HG02571 (cell line): ENCODE data around the gene PODXL2.

Source experiments
- ATAC-seq: cut with Tn5 transposase; IDR thresholded peaks from one replicate; pipeline ENCODE4 v1.9.1; 2021; ENCODE audit warnings: mild to moderate bottlenecking, moderate library complexity; ENCODE audit not compliant: unreplicated experiment

The PODXL2 gene

DNA sequence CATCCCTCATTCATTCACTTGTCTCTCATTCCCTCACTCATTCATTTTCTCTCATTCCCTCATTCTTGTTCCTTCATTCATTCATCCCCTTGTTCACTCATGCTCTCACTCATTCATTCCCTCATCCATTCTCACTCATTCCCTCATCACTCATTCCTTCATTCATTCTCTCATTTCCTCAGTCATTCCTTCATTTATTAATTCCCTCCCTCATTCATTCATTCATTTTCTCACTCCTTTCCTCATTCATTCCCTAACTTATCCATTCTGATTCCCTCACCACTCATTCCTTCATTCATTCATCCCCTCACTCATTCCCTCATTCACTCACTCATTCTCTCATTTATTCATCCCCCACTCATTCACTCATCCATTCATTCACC lies 57.5 kb downstream of the PODXL2 start:
- no peak for ATAC-seq

DNA sequence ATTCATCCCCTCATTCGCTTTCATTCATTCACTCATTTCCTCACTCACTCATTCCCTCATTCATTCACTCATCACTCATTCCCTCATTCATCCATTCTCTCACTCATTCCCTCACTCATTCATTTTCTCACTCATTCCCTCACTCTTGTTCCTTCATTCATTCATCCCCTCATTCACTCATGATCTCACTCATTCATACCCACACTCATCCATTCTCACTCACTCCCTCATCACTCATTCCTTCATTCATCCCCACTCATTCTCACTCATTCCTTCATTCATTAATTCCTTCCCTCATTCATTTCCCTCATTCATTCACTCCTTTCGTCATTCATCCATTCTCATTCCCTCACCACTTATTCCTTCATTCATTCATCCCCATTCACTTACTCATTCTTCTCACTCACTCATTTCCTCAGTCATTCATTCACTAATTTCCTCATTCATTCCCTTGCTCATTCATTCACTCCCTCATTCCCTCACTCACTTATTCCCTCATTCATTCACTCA lies 58.3 kb downstream of the PODXL2 start:
- no peak for ATAC-seq

DNA sequence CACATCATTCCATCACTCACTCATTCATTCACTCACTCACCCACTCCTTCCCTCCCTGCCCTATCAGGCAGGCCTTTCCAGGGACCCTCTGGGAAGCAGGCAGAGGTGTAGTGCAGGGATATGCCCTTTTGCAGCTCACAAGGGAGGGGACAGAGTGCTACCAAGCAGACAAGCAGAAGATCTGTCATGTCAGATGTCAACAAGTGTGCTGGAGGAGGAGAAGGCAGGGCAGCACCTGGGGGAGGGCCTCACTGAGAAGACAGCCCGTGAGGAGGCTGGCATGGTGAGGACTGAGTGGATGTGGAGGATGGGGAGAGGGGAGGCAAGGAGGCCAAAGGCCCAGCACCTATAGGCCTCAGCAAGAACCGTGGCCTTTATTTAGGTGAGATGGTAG lies 59.0 kb downstream of the PODXL2 start:
- ATAC-seq, result no peak

DNA sequence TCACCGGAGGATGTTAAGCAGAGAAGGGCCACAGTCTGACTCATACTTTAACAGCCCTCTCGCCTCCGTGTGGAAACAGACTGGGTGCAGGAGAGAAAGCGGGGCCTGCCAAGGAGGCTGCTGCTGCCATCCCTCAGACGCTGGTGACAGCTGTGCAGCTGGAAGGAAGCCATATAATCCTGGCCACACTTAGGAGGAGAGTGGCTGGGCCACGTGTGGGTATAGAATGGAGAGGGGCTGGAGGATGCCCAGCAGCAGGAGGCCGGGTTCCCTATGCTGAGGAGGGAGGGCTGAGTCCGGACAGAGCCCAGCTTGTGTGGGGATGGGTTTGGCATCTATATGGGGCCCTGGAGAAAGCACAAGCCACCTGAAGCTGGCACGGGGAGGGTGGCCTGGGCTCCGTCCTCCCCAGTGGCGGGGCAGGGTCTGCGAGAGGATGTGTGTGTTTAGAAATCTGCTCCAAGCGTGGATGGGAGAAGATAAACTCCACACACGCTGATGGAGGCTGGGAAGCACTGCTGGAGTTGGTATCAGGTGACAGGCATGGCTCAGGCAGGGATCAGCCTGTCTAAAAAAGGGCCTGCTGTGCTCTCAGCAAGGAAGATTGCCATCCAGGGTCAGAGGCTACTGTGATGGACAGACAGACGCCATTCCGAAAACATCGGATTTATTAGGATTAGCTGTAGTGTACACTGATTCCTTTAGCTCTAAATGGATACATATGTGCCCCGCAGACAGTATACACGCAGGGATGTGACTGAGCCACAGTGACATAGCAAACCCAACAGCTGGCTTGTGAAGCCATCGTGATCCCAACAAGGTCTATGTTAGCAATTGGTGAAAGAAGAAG lies 59.7 kb downstream of the PODXL2 start:
- no peak for ATAC-seq

DNA sequence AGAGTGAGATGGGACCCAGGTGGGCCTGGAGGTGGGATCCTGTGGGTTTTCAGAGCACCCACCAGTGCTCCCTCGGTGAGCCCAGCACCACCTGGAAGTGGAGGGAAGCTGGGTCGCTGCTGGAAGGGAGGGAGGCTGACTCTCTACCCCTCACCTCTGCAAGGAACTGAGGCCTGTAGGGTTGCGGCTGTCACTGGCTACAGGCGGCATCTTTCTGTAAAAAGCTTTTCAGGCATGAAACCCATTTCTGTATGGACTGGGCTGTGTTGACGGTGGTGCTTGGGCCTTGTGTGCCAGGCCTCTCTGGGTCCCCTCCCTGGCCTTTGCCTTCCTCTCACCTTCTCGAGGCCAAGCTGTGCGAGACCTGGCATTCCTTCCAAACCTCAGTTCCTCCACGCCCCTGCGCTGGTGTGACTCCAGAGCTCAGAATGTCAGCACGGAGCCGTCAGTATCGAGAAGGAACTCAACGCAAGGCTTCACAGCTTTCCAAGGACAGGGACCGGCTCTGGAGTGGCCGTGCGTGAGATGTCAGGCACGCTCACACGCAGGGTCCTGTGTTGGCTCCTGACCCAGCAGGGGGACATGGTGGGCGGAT lies 60.4 kb downstream of the PODXL2 start:
- ATAC-seq, result no peak

DNA sequence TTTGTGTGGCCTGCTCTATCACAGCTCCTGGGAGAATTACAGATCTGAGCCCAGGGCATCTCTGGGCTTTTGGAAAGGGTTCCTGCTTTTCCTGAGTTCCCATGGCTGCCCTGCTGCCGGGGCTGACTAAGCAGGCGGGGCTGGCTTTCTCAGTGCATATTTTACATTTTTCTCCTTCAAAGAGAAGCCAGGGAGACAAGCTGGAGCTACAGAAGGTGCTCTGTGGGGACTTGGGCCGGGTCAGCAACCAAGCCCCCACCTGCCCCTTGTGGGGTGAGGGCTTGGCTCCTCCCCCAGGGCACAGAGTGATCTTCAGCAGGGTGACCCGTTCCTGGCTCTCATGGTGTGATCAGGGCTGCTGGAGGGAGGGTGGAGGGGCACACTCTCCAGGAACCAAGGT lies 61.1 kb downstream of the PODXL2 start:
- ATAC-seq, result no peak

DNA sequence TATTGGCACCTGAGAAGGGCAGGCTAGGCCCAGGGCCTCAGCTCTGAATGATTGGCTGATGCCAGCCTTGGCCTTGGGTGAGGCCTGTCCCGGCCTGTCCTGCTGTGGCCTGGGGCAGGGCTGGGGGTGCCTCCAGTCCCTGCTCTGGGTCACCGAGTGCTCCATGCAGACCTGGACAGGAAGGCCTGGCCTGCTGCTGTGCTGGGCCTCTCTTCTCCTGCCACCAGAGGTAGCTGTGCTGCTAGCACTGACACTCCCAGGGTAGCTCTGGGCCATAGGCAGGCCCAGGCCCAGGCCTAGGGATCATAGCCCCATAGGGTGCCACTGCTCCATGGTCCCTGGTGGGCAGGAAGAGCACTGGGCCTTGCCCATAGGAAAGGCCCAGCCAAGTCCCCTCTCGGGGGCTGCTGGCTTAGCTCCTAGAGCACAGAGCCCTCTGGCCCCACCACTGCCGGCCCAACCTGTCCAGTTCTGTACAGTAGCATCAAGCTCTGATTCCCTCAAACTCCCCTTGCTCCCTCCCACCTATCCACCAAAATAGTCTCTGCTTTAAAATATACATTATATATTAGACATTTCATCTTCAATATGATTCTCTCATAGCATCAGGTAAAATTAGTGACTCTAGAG lies 62.0 kb downstream of the PODXL2 start:
- ATAC-seq, result no peak

DNA sequence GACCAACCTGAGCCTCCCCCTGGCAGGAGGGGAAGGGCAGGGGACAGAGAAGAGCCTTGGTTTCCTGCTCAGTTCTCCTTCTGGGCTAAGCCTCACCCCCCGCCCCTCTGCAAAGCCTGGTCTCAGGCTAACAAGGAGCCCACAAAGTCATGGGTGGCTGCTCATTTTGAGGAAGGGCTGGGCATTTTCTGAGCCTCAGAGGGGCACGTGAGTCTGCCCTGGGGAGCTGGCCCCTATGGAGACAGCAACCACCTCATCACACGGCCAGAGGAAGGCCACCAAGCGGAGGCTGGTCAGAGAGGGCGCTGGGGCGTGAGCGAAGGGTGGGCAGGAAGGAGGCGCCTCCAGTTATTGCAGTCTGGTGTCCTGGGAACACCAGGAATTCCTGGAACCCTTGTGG lies 62.5 kb downstream of the PODXL2 start:
- no peak for ATAC-seq

DNA sequence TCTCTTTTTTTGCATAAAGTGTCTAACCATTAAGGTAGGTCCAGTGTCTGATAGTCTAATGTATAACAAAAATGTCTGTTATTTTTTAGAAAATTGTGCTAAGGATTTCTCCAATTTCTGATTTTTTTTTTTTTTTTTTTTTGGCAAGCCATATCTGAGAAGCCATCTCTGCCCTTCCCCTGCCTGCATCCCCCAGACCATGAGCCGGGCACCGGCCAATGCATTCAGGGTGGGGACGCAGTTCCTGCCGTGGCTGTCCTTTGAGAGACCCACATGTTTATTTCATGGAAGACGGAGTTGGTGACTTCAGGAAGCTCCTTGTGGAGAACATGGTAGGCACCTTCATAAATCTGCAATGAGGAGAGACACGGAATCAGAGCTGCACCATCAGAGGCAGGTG lies 63.0 kb downstream of the PODXL2 start:
- ATAC-seq, result no peak

DNA sequence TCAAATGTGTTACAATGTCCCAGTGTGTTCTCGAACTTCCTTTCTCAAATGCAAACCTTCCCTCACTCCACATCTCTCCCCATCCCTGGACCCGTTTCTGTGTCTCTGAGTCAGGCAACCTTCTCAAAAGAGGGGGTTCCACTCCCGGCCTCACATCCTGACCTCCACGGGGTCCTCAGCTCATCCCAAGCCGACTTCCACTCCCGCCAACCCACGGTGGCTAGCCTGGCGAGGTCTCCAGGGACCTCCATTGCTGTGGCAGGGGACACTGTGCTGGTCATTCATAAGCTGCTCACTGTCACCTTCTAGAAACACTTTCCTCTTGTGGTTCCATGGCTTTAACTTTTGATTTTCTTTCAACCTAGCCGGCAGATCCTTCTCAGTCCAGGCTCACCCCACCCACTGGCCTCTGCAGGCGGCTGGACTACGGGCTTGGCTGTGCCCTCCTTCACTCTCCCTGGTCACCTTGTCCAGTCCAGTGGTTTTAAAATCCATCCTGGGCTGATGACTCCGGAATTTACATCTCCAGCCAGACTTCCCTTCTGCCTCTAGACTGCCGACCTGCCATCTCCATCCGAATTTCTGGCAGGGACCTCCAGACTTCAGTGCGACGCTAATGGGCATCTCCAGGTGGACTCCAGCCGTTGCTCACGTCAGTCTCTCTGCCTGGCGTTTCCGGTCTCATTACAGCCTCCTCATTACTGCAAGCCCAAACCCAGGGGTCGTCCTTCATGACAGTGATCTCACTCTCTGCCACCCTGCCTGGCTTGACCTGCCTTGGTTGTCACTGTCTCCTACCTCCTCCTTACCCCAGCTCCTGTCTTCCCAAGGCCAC lies 63.7 kb downstream of the PODXL2 start:
- ATAC-seq, result no peak

DNA sequence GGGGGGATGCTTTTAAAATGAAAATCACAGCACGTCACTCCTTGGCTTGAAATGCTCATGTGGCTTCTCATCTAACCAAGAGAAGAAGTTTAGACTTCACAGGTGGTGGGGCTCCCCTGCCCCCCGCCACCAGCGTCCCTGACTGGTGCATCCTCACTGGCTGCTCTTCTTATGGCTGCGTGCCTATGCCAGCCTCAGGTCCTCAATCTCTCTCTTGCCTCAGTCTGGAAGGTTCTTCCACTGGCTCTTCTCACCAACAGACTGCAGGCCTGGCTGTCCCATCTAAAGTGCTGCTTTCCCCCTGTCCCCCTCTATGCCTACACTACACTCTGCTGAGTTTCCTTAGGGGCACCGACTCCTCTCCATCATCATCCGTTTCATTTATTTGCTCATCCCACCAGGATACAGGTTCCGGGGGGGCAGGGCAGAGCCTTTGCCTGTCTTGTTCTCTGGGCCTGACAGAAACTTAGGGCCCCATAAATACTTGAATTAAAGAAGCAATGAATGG lies 64.4 kb downstream of the PODXL2 start:
- ATAC-seq, result no peak

DNA sequence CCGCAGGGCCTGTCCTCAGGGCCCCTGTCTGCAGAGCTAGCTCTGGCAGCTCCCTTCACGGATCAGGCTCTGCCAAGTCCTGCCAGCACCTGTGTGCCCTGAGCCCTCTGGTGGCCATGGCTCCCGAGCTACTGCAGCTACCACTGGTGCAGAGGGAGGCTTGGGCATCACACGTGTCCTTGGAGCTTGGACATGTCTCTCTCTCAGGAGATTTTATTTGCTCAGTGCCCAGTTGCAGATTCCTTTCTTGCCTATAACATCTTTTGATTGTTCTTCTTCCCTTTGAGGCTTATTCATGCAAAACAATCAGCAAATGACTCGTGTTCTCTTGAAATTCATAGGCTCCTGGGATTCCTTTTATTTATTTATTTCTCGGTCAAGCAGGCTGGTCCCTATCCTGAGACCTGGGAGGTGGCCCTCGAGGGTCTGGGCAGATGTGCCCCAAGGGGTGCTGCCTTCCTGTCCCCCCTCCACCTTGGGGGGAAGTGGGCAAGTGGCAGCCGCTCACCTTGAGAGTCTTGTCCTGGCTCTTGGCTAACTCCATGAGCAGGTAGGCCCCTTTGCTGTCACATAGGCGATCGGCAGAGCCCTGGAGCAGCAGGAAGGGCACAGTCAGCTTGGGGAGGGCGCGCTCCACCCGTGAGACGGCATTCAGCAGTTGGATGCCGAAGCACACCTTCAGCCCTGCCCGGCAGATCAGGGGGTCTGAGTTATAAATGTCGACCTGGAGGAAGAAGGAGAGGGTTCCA lies 65.7 kb downstream of the PODXL2 start:
- no peak for ATAC-seq

DNA sequence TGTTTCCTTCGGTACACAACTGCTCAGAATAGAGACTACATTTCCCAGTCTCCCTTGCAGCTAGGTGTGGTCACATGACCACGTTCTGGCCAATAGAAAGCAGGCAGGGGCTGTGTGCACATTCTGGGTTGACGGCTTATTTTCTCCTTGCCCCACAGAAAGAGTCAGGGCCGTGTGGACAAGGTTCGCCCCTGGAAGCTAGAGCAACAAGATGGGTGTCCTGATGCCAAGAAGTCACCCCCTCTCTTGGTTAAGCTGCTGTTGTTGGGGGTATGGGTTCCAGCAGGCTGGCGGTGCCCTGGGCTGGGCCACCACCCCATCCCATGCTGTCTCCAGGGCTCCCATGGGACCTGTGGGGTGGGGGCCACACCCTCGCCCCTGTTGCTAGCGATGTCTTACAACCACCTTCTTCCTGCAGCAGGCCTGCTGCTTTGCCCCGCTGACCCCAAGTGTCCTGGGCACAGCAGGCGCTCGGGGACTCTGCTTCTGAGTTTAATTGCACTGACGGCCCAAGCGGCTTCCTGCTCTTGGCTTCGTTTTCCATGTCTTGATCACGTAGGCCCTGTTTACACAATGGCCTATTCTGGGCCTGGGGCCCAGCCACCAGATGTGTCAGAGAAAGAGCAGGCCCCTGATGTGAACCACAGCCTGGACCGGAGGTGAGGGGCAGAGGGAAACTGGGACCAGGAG lies 68.7 kb downstream of the PODXL2 start:
- no peak for ATAC-seq

DNA sequence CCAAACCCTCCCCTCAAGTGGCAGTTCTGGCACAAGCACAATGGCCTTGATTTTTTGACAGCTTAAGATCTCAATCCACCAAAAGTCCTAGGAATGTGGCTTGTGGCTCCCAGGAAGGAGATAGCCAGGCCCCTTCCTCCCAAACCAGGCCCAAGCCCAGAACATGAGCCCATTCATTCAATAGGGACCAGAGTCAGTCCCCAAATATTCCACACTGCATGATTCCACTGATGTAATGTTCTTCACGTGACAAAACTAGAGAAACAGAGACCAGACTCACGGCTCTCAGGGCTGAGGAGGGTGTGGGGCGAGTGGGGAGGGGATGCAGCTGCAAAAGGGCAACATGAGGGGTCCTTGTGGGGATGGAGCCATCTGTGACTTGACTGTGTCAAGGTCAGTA lies 69.3 kb downstream of the PODXL2 start:
- no peak for ATAC-seq

DNA sequence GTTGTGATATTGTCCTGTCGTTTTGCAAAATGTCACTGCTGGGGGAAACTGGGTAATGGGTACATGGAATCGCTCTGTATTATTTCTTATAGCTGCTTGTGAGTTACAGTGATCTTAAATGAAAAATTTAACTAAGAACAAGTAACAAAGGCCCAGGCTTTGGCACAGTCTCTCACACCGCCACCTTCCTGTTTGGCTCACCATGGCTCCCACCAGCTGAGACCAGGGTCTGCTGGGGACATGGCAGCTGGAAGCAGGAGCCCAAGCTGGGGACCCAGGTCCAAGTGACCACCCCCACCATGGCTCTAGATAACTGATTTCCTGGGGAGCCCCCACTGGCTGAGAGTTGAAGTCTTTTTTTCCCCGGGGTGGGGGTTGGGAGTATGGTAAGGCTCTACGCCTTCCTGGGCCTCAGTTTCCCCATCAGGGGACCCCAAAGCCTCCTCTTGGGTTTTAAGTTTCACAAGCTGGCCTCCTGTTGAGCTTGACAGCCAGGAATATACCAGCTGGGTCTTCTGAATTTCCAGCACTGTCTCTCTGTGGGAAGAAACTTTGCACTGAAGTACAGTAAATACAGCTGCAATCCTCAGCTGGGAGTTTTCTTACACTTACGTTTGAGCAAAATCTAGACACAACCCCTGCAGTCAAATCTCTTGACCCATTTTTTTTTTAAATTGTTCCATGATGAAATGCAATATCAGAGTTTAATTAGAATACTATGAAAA lies 69.9 kb downstream of the PODXL2 start:
- no peak for ATAC-seq

DNA sequence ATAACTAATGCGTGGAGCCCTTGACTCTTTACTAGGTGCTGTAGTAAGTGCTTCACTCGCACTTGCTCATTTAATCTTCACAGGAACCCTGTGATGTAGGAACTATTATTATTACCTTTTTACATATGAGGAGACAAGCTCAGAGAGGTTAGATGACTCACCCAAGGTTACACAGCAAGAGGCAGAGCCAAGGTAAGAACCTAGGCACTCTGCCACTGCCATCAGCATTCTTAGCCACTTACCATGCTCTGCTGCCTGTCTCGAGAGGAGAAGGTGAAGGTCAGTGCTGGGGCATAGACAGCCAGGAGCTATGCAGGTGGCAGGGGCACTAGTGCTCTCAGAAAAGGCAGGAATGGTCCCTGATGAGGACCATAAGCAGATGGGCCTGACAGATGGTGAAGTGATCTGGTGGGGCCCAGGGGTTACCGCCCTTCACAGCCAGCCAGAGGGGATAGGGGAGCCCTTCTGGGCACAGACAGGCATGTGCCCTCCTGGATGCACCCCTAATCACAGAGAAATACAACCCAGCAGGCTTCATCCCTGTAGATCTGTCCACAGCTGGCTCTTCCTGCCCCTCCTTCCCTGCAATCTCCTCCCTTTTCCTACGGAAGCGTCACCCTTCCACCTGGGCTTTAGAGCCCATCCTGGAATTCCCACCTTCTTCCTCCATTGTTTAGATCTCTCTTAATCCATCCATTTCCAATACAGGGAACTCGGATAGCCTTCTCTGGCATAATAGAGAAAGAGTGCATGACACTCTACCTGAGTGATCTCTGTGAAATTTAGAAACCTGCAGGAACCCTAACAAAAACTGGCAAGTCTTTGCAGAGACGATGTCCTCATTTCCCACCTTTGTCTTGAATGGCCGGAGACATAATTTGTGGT lies 70.7 kb downstream of the PODXL2 start:
- no peak for ATAC-seq

DNA sequence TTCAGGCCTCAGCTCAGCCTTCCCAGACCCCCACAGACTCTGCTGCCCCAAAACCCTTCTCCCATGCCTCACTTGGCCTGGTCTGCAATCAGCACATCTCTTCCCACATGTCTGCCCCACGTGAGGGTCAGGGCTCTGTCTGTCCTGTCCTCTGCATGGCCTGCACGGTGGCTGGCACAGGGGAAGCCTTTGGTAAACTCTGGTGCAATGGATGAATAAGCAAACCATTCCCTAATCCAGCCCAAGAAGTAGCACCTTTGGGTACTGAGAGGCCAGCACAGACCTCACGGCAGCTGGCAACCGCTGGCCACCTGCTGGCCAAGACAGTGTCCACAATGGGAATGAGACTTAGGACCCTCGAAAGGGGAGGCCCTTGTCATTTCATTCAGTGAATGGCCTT lies 71.4 kb downstream of the PODXL2 start:
- no peak for ATAC-seq

DNA sequence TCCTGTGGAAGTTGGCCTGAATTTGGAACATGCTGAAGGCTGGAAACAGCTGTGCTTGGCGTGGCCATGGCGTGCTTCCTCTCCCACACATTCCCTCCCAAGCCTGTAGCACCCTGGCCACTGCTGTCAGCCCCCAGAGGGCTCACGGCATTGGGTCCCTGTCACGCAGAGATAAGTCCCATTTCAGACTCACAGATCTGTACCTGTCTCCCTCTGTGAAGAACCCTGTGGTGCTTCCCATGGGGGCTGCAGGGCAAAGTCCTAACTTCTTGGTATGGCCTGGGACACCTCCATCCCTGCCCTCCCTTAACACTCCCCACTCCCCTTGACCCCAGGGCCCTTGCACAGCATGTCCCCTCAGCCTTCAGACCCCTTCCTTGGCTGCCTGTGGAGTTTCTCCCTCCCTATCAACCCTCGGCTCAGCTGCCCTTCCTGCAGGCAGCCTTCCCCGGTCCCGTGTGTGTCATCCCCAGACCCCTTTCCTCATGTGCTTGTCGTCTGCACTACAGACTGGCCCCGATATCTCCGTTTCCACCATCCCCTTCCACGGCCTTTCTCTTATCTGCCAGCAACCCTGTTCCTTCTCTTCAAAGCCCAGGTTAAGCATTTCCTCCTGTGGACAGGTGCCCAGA lies 72.4 kb downstream of the PODXL2 start:
- ATAC-seq, result no peak
